ENCODE results near the gene ATP9B.

DNA sequence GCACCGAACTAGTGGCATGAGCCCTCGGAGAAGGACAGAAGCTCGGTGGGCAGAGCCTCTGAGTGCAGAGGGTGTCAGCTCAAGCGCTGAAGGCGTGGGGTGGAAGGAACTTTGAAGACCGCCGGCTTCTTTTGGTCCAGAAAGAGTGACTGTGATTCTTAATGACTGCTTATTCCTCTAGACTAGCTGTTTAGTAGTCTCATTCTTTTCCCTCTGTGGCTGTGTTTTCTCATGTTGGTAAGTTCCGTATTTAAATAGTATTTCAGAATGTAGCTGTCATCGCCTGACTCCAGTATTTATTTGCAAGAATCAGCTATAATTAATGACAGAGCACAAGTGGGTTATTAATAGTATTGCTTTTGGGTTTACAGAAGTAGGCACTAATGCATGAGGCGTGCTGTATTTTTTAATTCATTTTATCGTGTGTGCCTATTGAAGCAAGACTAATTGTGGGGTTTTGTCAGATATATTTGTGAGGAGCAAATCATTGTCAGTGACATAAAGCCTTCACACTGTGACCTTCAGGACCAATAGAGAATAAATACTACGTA, 245.7 kb downstream of the ATP9B start:
- no peak for TF ChIP-seq POLR2A (IDR thresholded peaks at IDR 0.05)
- TF ChIP-seq, protein P1, sequence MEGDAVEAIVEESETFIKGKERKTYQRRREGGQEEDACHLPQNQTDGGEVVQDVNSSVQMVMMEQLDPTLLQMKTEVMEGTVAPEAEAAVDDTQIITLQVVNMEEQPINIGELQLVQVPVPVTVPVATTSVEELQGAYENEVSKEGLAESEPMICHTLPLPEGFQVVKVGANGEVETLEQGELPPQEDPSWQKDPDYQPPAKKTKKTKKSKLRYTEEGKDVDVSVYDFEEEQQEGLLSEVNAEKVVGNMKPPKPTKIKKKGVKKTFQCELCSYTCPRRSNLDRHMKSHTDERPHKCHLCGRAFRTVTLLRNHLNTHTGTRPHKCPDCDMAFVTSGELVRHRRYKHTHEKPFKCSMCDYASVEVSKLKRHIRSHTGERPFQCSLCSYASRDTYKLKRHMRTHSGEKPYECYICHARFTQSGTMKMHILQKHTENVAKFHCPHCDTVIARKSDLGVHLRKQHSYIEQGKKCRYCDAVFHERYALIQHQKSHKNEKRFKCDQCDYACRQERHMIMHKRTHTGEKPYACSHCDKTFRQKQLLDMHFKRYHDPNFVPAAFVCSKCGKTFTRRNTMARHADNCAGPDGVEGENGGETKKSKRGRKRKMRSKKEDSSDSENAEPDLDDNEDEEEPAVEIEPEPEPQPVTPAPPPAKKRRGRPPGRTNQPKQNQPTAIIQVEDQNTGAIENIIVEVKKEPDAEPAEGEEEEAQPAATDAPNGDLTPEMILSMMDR (IDR thresholded peaks at IDR 0.05): no peak
- no peak for TF ChIP-seq EP300 (IDR thresholded peaks at IDR 0.05)

All from ovary (tissue), 3 donors.